NCI-H2196 treated with DMSO at 0.1 percent for 48 hours (cell line): ENCODE results near the gene STOML3.

Source experiments
- DNase-seq: peaks from one replicate; lab custom pipeline; 2025; ENCODE audit not compliant: unreplicated experiment; lab: John Stamatoyannopoulos, UW

The STOML3 gene

DNA sequence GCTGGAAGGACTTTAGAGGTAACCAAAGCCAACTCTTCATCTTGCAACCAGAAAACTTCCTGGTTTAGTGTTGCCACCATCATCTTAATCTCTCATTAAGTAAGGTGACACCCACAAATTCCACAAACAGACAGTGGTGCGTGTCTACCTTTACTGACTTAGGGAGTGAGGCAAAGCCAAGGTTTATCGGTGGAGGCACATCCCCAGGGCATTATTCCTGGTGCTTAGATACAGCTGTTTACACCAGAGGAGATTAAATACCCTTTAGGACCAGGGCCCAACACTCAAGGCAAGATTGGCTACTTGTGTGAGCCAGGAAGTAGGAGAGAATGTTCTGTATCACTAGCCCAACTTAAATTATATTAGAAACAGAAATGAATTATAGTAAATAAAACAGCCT lies 9.5 kb downstream of the STOML3 start:
- no peak for DNase-seq

DNA sequence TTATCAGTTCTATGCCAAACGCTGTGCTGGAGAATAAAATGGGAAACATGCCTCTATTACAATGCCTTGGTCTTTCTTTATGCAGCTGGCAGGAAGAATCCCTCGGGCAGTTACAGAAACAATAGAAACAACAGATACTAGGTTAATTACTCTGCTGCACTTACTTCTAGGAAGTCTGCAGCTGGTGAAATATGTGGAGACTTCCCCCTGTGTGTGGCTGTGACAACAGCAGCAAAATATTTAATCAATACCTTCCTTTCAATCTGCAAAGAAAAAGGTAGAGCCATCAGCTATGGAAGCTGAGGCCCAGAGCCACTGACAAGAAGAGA lies 9.9 kb downstream of the STOML3 start:
- no peak for DNase-seq

DNA sequence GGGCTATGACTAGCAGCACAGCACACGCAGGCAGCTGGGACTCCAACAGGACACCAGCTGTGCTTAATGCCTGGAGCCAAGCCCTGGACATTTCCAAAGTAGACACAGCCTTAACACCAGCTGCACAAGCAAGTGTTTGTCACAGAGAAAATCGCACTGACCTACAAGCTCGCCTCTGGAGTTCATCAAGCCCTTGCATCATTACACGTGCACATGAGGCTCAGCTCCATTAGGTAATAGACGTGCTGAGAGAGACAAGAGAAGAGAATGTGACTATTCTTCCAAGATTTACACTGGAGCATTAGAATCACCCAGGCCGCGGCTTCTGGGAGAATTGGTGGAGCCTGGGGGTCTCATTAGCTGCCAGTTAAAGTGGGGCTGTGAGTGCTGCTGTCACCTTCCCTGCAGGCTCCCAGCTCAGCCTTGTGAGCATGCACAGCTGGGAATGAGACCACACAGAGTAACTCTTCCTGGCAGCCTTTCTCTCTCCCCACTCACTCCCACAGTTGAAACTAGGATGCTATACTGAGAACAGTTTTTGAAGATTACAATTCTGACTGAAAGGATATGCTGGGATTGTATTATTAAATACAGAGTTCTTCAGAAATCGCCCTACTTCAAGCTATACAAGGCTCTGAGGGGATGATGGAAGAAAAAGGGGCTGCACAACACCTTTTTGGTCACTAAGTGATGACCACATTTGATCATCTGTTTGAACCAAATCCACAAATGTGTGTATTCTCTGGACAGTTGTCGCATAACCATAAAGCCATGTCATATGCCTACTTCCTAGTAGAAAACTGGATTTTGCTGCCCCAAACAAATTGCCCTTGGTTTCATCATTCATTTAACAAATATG lies 10.5 kb downstream of the STOML3 start:
- DNase-seq: no peak

DNA sequence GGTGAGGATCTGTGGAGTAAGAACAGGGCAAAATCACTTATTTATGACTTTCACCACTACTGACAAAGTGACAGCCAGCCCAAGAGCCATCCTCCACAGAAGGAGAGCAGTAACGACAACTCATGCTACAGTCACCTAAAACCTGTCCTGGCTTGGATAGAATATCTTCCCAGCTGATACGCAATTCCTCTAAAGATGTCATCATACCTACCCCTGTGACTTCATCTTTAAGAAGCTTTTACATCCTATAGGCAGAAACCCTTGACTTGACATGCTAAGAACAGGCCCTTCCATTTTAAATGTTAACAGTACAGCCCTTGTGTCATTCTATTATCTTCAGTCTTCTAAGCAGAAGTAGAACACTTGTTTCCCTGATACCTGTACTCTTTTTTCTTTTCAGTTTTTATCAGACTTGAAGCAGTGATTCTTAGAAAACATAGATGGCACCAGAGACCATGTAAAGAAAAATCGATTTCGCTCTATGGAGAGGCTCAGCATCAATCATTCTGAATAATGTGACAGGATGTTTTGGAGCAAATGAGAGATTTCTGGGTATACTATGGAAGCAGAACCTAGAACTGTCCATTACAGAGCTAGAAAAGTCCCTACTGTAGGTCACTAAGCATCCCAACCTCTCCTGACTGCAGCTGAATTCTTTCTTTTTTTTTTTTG lies 20.1 kb downstream of the STOML3 start:
- no peak for DNase-seq

DNA sequence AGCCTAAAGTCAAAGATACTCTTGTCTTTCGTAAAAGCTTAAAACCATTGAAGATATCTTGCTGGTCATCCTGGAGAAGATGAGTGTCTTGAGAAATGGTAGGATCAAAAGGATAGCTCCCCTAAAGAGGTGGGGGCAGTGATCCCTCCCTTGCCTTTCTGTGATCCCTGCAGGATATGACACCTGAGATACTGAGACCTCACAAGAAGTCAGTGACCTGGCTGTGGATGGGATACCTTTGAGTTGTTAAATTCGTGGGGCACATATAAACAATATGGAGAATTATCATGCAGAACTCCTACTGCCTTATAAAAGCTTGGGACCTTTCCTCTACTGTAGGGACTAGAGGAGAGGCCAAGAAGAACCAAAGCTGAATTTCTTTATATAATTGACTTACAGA lies 21.4 kb downstream of the STOML3 start:
- no peak for DNase-seq

DNA sequence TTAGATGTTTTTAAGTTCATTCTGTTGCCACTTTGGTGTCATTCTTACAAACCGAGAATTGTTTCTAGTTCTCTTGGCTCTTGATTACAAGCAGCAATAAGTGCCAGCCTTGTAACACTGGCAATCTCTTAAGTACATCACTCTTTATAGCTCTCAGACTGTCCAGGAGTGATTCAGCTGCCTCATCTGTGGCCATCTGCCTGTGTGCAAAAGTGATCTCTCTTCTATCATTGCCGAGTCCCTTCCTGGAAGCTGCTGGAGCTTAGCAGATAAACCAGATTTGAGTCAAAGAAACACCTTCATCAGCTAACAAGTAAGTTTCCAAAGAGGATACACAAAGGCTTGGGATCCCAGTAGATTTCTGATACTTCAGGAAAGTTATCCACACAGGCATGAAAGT lies 23.2 kb downstream of the STOML3 start:
- DNase-seq: no peak

DNA sequence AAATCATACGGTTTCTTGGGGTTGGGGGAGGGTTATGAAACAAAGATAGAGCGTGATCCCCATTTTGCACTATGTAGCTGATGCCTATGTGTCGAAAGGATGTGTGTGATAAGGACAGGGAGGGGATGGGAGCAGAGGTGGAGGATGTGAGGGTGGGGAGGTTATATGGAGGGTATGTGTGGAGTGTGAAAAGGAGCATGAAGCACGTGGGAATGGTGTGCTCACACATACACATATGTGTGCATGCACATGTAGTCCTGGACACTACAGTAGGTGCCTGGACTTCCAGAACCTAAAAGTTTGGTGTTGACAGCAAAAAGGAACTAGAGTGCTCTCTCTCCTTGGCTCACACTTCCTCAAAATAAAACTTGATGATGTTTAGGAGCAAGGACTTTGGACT lies 25.4 kb downstream of the STOML3 start:
- DNase-seq: no peak

DNA sequence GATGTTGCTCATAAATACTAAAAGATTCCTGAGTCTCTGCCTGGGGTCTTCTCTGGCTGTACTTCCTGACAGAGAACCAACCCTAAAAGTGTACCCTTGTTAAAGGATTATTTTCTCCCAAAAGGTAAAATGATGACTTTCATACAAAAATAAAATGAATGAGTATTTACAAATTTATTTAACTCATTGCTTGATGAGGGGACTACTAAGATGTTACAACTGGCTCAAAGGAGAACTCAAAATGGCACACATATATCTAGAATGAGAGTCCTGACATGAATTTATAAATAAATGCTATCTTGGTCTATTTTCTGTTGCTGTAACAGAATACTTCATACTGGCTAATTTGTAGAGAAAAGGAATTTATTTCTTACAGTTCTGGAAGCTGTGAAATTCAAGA lies 30.5 kb downstream of the STOML3 start:
- no peak for DNase-seq

DNA sequence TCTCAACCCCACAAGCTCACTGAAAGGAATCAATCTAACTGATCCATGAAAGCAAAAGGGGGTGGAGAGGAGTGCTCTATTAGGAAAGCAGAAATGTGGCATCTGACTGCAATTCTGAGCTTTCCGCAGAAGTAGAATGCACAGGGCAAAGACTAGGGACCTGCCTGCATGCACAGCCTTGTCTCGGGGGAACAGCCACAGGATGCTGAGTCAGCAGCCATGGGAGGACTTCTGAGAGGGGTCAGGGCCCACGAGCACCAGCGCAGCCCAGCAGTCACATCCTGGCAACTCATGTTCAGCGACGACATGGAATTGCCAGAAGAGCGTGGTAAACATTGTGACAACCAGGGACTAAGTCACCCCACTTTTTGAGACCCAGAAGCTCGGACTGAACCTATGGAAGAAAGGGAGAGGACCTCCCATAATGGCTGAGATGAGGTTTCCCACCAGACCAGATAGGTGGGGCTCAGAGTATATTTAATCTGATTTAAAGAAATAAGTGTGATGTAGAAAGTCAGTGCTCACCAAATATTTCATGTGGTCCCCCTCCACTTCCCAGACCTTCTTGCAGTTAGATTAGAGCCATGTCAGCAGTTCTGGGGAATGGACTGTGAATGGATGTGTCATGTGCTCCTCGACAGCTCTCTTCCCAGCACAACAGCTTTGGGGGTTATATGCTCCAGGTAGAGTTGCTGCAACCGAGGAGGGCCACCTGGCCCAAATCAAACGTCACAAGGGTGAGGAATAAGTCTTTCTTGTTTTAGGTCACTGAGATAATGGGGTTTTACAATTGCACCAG lies 32.6 kb downstream of the STOML3 start:
- DNase-seq: no peak

DNA sequence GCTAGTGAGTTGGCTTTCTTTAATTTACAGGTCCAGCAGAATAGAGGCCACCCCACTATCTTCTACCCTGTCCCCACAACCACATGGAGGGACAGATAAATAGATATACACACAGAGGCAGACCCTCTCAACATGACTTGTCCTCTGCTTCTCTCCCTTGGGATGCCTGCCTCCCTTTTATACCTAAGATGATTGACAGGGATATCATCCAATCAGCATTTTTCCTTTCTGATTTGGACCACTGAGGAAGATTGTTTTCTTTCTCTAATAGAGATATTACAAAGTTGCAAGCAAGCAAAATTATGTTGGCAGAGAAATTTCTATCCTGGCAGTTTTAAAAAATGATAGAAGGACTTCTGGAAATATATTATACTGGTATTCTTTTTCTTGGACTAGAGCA lies 35.8 kb downstream of the STOML3 start:
- DNase-seq: no peak

DNA sequence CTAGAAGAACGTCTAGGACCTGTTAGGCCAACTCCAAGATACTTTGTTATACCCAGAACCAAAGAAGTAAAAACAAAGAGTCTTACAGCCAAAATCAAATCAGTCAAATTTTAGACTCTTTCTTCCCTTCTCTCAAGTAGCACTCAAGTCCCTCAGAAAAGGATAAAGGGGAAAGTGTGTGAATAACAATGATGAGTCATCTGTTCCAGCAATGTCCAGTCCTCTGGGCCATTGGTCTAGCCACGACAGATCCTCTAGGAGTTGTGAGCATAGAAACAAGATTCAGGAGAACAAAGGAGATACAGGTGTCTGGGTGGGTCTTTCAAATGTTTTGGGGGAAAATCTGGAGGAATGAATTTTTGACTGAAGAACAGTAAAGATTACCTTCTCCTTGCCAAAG lies 36.3 kb downstream of the STOML3 start:
- no peak for DNase-seq

DNA sequence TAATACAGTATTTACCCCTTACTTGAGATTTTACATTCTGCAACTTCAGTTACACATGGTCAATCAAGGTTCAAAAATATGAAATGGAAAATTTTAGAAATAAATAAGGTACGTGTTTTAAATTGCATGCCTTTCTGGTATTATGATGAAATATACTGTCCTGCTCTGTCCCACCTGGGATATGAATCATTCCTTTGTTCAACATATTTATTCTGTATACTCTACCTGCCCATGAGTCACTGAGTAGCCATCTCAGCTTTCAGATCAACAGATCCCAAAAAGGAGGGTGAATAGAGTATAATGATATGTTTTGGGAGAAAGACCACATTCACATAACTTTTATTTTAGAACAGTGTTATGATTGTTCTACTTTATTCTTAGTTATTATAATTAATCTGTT lies 37.8 kb downstream of the STOML3 start:
- no peak for DNase-seq

DNA sequence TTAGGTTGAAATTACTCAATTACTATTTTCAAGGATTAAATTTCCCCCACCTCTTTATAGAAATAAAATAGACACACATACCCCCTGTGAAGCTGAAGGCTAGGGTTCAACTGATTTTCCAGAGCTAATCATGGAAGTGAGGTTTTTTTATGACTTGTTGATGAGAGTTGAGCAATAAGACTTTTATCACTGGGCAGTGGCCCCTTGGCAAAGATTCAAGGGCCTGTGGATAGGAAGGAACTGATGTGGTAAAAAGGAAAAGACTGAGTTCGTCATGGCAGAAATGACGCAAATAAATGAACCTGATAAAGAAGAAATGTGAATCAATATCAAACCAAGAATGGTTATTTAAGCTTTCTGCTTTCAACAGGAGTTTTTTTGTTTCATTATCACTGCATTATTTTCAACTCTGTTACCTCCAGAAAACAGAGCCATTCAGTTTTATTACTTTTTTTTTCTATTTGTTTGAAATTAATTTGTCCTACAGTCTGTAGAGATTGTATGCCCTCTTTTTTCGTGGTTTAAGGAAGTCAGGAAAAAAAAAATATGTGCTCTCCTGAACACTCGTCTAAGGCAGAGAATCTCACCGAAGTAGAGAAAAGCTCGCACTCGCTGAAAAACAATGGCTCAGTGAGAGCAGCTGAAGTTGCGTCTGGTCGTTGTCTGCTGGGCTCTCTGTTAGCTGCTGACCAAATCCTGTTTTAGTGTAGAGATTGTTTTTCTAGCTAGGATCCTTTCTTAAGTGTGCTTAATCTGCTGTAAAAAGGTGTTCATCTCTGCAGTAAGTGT lies 38.9 kb downstream of the STOML3 start:
- no peak for DNase-seq

DNA sequence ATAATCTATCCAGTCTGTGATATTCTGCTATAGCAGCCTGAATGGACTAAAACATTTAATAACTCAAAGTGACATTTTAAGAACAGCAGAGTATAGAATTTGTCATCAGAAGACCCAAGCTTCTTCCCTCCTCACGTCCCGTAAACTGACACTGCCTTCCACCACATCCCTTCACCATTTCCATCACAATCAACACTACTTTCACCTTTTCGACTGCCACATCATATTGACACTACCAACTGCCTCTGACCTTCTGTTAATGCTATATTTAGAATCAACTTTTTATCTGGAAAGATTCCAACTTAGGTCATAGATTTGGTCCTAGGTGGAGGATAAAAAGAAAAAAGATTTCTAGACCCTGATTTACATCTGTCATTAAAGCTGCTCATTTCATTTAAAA lies 39.6 kb downstream of the STOML3 start:
- no peak for DNase-seq

DNA sequence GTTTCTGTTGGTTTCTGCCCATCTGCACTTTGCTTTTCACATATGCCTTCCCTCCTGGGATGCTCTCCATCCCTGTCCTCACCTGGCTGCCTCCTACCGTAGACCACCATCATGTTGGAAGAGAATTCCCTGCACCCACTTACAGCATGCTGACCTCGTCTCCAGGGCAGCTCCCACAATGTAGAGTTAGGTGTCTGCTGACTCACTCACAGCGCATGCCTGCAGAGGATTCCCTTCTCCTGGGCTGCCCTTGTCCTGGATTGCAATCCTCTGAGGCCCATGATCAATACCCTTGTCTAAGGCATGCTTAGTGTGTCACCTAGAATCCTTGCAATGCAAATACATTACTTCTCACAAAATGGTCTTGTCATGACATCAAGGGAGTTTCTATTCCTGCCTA lies 43.6 kb downstream of the STOML3 start:
- DNase-seq: no peak

DNA sequence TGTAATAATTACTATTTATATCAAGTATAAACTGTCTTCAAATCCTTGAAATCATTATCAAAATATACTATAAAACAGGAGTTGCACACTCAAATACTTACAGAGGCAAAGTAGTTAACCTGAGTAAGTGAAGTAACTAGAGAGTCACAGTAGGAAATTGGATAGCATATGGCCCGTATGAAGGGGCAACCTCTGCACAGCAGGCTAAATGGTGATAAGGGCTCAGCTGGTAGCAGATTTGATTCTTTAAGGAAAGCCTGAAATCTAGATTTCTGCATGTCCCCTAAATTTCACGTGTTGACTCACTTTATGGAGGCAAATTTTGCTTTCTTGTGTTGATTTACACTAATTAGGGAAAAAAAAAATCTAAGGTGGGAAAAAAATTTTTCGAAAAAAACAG lies 46.4 kb downstream of the STOML3 start:
- no peak for DNase-seq

DNA sequence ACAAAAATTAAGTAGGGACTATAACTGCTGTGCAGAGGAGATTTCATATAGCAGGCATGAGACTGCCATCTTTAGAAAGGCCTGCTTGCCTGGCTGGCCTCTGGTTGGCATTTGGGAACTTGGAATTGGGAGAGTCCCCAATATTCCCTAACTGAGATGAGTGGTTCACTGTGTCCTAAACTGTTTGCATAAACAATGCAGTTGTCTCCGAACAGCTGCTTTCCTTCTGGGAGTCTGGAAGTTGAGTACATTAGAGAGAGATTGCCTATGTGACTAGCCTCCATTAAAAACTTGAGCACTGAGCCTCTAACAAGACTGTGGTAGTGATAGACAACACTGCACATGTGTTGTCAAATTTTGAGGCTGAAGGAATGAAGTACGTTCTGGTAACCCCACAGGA lies 47.4 kb downstream of the STOML3 start:
- DNase-seq: no peak

DNA sequence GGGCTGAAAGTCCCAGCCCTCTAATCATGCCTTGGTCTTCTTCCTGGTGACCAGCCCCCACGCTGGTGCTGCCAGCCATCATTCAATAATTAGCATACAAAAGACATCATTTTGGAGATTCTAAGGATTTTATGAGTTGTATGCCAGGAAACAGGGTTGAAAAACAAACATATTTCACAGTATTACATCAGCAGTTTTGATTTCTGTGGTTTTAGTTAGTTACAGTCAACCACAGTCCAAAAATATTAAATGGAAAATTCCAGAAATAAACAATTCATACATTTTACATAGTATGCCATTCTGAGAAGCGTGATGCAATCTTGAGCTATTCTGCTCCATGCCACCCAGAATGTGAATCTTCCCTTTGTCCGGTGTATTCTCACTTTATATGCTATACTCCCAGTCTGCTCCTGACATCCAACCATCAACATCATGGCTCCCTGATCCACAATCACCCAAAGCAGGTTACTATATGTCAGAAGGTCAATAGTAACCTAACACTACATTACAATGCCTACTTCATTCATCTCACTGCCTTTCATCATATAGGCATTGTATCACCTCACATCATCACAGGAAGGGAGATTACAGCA lies 49.2 kb downstream of the STOML3 start:
- no peak for DNase-seq

DNA sequence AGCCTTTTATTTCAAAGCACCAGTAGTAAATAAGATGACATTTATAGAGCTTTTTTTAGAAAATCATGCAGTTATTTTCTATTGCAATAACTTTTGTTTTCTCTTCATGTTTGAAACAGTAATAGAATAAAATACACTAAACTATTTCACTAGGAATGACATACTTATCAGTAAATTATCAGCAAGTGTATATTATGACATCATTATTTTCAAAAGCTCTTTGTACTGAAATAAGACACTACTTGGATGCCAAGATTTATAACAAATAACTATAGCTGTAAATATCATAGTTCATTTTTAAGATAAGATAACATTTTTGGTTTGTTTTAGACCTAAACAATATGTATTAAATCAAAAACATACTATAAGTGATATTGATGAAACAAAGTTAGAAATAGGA lies 56.8 kb downstream of the STOML3 start:
- no peak for DNase-seq

DNA sequence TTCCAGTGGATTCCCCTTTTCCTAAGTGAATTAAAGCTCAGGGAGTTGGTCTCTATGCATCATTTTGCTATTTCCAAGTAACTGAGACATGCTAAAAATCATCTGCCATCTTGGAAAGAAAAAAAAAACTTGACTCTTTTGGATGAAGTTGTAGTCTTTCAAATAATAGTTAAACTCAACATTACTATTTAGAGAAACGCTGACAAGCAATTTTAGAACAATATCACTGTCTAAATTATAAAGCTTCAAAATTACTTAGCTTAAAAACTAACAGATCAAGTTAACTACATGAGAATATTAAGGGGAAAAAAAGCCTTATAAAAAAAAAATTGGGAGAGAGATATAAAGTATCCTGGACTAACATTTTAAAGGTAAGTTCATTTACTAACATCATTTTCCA lies 68.5 kb downstream of the STOML3 start:
- DNase-seq: no peak

DNA sequence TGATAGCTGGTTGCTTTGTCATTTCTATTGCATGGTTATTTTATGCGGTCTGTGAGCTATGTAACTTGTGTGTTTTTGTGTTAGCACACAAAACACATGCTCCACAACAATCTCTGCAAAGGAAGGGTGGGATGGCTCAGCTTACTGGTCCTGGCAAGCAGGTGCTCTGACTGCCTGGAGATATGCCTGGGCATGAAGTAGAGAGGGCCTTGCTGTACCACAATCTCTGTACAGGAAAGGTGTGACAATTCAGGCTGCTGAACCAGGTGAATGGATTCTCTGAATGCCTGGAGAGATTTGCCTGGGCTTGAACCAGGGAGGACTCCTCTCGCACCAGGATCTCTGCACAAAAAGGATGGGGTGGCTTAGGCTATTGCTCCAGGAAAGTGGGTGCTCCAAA lies 69.5 kb downstream of the STOML3 start:
- no peak for DNase-seq
